Diencephalon (tissue), 1 donor: ENCODE results near the gene AGTR2. TPM values are rescaled to one million over a fixed set of nuclear protein-coding genes. Genes with fewer than 3 reads are reported as not detected.

Experiments used
- total RNA-seq: library from RNA; depleted of rRNA; stranded (reverse); fragments of >200 nt; gene quantifications from one replicate; pipeline ENCODE4 v1.2.3, GENCODE V29; 2014

The AGTR2 gene
- total RNA-seq: 0.23 TPM

GRCh38 chrX:116170511-116170910, at the start of gene AGTR2:
Gene AGTR2, plus strand, starts transcription at chrX:116170744. Its CDS starts 1,537 bp downstream, at chrX:116172281.

